ENCODE data around the gene EXOC4.
A peak's percentile ranks its signal among the peaks of the same experiment; 100 is the strongest.
"Not testable (repeated sequence)": the region's sequence is repeated elsewhere in the genome, so short reads cannot be mapped to it uniquely, and the experiment has no call there.

EXOC4 gene

GRCh38 chr7:133904776-133905175, 651.9 kb downstream of the EXOC4 start:
- no peak for DNase-seq

GRCh38 chr7:133906553-133906952, 653.7 kb downstream of the EXOC4 start:
- not testable (repeated sequence) for DNase-seq

- DNase-seq = no peak
These were observed 657.9 kb downstream of the EXOC4 start for GRCh38 chr7:133910761-133911160.

- DNase-seq = no peak
These were observed 658.8 kb downstream of the EXOC4 start for GRCh38 chr7:133911724-133912123.

GRCh38 chr7:133912916-133913697, 660.2 kb downstream of the EXOC4 start:
- no peak for DNase-seq

GRCh38 chr7:133916621-133917020, 663.7 kb downstream of the EXOC4 start:
- DNase-seq = no peak

GRCh38 chr7:133919810-133920209, 666.9 kb downstream of the EXOC4 start:
- DNase-seq = no peak

- DNase-seq = no peak
These were observed 668.8 kb downstream of the EXOC4 start for GRCh38 chr7:133921635-133922182.

GRCh38 chr7:133923974-133924373, 671.1 kb downstream of the EXOC4 start:
- DNase-seq = no peak

- DNase-seq = no peak
These were observed 678.2 kb downstream of the EXOC4 start for GRCh38 chr7:133931053-133931452.

- no peak for DNase-seq
These were observed 679.7 kb downstream of the EXOC4 start for GRCh38 chr7:133932591-133932990.

GRCh38 chr7:133934262-133934976, 681.5 kb downstream of the EXOC4 start:
- no peak for DNase-seq

- no peak for DNase-seq
These were observed 682.1 kb downstream of the EXOC4 start for GRCh38 chr7:133934977-133935330.

GRCh38 chr7:133936074-133936473, 683.2 kb downstream of the EXOC4 start:
- no peak for DNase-seq

GRCh38 chr7:133937786-133938185, 684.9 kb downstream of the EXOC4 start:
- DNase-seq = no peak

GRCh38 chr7:133940368-133940767, 687.5 kb downstream of the EXOC4 start:
- DNase-seq = peak; percentile 75

GRCh38 chr7:133941496-133941895, 688.6 kb downstream of the EXOC4 start:
- no peak for DNase-seq

GRCh38 chr7:133945497-133945896, 692.6 kb downstream of the EXOC4 start:
- no peak for DNase-seq

- DNase-seq = no peak
These were observed 694.8 kb downstream of the EXOC4 start for GRCh38 chr7:133947458-133948254.

- DNase-seq = no peak
These were observed 695.7 kb downstream of the EXOC4 start for GRCh38 chr7:133948588-133948987.

GRCh38 chr7:133950855-133951254, 698.0 kb downstream of the EXOC4 start:
- DNase-seq = no peak

GRCh38 chr7:133955208-133955607, 702.3 kb downstream of the EXOC4 start:
- DNase-seq = no peak

GRCh38 chr7:133957845-133958244, 705.0 kb downstream of the EXOC4 start:
- DNase-seq = no peak
